ENCODE data around the gene NKX2-4.

GRCh38 chr20:21395666-21396598, 1.4 kb downstream of the NKX2-4 start:
- no peak for TF ChIP-seq POLR2AphosphoS5 (IDR thresholded peaks at IDR 0.05; ENCODE audit: low read depth, low read length)
- no peak for TF ChIP-seq POLR2A (IDR thresholded peaks at IDR 0.05; ENCODE audit: low read depth, low read length)
- TF ChIP-seq TAF1 (IDR thresholded peaks at IDR 0.05; ENCODE audit: borderline replicate concordance, low read depth, low read length) = no peak

All from GM12892 (cell line).